Neural cell (in vitro differentiated cells): ENCODE data around the gene AIMP1. TPM values are rescaled to one million over a fixed set of nuclear protein-coding genes. Genes with fewer than 3 reads are reported as not detected.

ENCODE experiments used
- H2AFZ ChIP-seq: fragments of 200-600, 300-800 bp; sonication (generic), shearing (Covaris generic); 2 replicates; pipeline ENCODE4 v1.6.0; 2014; ENCODE audit warnings: low read depth, mild to moderate bottlenecking, antibody characterized with exemption, low read length, moderate library complexity
- H3F3A ChIP-seq: fragments of 200-600 bp; shearing (Covaris generic); 2 replicates; pipeline ENCODE4 v1.6.1; 2016; ENCODE audit warnings: mild to moderate bottlenecking, moderate library complexity, mixed read lengths, antibody characterized with exemption, low read length; ENCODE audit not compliant: insufficient read depth, poor library complexity, severe bottlenecking
- H3K27ac ChIP-seq: fragments of 200-600, 300-800 bp; sonication (generic), shearing (Covaris generic); 2 replicates; pipeline ENCODE4 v1.5.1; 2014; ENCODE audit warnings: mild to moderate bottlenecking, low read length, moderate library complexity
- H3K27me3 ChIP-seq: fragments of 300-800, 200-600 bp; sonication (generic), shearing (Covaris generic); 2 replicates; pipeline ENCODE4 v1.6.0; 2014; ENCODE audit warnings: mild to moderate bottlenecking, low read depth, low read length, moderate library complexity; ENCODE audit not compliant: insufficient read depth
- H3K36me3 ChIP-seq: fragments of 300-800, 200-600 bp; sonication (generic), shearing (Covaris generic); 2 replicates; pipeline ENCODE4 v1.5.1; 2014; ENCODE audit warnings: mild to moderate bottlenecking, antibody characterized with exemption, low read length, moderate library complexity; ENCODE audit not compliant: insufficient read depth
- H3K4me2 ChIP-seq: fragments of 300-800, 200-600 bp; sonication (generic), shearing (Covaris generic); 2 replicates; pipeline ENCODE4 v1.6.0; 2014; ENCODE audit warnings: mild to moderate bottlenecking, low read length
- H3K4me3 ChIP-seq: fragments of 300-800, 200-600 bp; sonication (generic), shearing (Covaris generic); 2 replicates; pipeline ENCODE4 v1.5.1; 2014; ENCODE audit warnings: mild to moderate bottlenecking, low read length, moderate library complexity
- H3K79me2 ChIP-seq: fragments of 200-600 bp; shearing (Covaris generic); replicated peaks from 2 replicates; pipeline ENCODE4 v1.6.0; 2014; ENCODE audit warnings: mild to moderate bottlenecking, low read length, moderate library complexity; ENCODE audit not compliant: insufficient read depth
- H3K9ac ChIP-seq: fragments of 300-800, 200-600 bp; sonication (generic), shearing (Covaris generic); 2 replicates; pipeline ENCODE4 v1.6.1; 2016; ENCODE audit warnings: mild to moderate bottlenecking, low read length, mixed read lengths
- H3K9me2 ChIP-seq: fragments of 200-600 bp; shearing (Covaris generic); 2 replicates; pipeline ENCODE4 v1.6.1; 2016; ENCODE audit warnings: mild to moderate bottlenecking, low read length, mixed read lengths; ENCODE audit not compliant: insufficient read depth
- H3K9me3 ChIP-seq: fragments of 200-600, 300-800 bp; sonication (generic), shearing (Covaris generic); 2 replicates; pipeline ENCODE4 v1.6.1; 2016; ENCODE audit warnings: mild to moderate bottlenecking, mixed run types, low read length, moderate library complexity, mixed read lengths
- H4K20me1 ChIP-seq: fragments of 200-600 bp; shearing (Covaris generic); 2 replicates; pipeline ENCODE4 v1.6.1; 2016; ENCODE audit warnings: mild to moderate bottlenecking, mixed run types; ENCODE audit not compliant: insufficient read depth
- EP300 ChIP-seq: fragments of 450-650 bp; conservative IDR thresholded peaks from 2 replicates; pipeline ENCODE4 v1.6.1; 2014; ENCODE audit warnings: antibody characterized with exemption, mild to moderate bottlenecking, moderate library complexity; ENCODE audit not compliant: poor library complexity, severe bottlenecking
- EZH2 ChIP-seq: fragments of 200-600, 300-800 bp; shearing (Covaris generic), sonication (generic); IDR thresholded peaks from 2 replicates; pipeline ENCODE4 v1.6.1; 2014; ENCODE audit warnings: antibody characterized with exemption, low read length, borderline replicate concordance, mild to moderate bottlenecking; ENCODE audit not compliant: insufficient read depth, poor library complexity, severe bottlenecking
- MXI1 ChIP-seq: fragments of 450-650 bp; conservative IDR thresholded peaks from 2 replicates; pipeline ENCODE4 v1.6.1; 2014; ENCODE audit warnings: antibody characterized with exemption, mild to moderate bottlenecking; ENCODE audit not compliant: poor library complexity, severe bottlenecking
- POLR2AphosphoS5 ChIP-seq: IDR thresholded peaks from 2 replicates; pipeline ENCODE4 v1.6.1; 2012
- RAD21 ChIP-seq: fragments of 450-650 bp; conservative IDR thresholded peaks from 2 replicates; pipeline ENCODE4 v1.6.1; 2014; ENCODE audit warnings: antibody characterized with exemption, mild to moderate bottlenecking, moderate library complexity
- SMC3 ChIP-seq: fragments of 450-650 bp; conservative IDR thresholded peaks from 2 replicates; pipeline ENCODE4 v1.6.1; 2014; ENCODE audit warnings: antibody characterized with exemption, mild to moderate bottlenecking, moderate library complexity; ENCODE audit not compliant: poor library complexity
- TAF1 ChIP-seq: IDR thresholded peaks from 2 replicates; pipeline ENCODE4 v1.6.1; 2012; ENCODE audit warnings: low read depth
- polyA plus RNA-seq: library from polyadenylated mRNA; depleted of rRNA; stranded (reverse); fragments of >200 nt; gene quantifications from 2 replicates; pipeline ENCODE4 v1.2.3, GENCODE V29; 2014
- TF ChIP-seq, protein P1 (sequence below): fragments of 450-650 bp; IDR thresholded peaks from 2 replicates; pipeline ENCODE4 v1.5.1; 2014; ENCODE audit warnings: antibody characterized with exemption, mild to moderate bottlenecking, moderate library complexity; ENCODE audit not compliant: poor library complexity, severe bottlenecking
- TF ChIP-seq, protein P2 (sequence below): IDR thresholded peaks from 2 replicates; pipeline ENCODE4 v1.6.1; 2012; ENCODE audit warnings: borderline replicate concordance

AIMP1 gene
- polyA plus RNA-seq, 1 donor from 2014 or later = 46.5 TPM

DNA sequence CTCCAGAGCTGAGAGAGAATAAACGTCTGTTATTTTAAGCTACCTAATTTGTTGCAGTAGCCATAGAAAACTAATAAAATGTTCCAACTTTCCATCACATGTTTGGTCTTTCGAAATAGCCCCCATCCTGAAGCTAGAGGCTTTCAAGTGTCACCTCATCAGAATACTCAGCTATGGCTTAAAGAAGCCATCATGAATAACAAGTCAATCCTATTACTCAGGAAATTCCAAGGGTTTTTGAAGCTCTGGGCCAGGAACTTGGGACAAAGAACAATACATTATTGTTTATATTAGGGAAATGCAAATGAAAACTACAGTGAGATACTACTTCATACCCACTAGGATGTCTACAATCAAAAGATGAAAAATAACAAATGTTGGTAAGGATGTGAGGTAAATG lies 42.5 kb upstream of the AIMP1 start:
- TF ChIP-seq MXI1 (no peak), SMC3 (no peak), EP300 (no peak), RAD21 (no peak), EZH2 (no peak), POLR2AphosphoS5 (no peak), TAF1 (no peak)
- TF ChIP-seq, protein P1, sequence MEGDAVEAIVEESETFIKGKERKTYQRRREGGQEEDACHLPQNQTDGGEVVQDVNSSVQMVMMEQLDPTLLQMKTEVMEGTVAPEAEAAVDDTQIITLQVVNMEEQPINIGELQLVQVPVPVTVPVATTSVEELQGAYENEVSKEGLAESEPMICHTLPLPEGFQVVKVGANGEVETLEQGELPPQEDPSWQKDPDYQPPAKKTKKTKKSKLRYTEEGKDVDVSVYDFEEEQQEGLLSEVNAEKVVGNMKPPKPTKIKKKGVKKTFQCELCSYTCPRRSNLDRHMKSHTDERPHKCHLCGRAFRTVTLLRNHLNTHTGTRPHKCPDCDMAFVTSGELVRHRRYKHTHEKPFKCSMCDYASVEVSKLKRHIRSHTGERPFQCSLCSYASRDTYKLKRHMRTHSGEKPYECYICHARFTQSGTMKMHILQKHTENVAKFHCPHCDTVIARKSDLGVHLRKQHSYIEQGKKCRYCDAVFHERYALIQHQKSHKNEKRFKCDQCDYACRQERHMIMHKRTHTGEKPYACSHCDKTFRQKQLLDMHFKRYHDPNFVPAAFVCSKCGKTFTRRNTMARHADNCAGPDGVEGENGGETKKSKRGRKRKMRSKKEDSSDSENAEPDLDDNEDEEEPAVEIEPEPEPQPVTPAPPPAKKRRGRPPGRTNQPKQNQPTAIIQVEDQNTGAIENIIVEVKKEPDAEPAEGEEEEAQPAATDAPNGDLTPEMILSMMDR = no peak
- TF ChIP-seq, protein P2, sequence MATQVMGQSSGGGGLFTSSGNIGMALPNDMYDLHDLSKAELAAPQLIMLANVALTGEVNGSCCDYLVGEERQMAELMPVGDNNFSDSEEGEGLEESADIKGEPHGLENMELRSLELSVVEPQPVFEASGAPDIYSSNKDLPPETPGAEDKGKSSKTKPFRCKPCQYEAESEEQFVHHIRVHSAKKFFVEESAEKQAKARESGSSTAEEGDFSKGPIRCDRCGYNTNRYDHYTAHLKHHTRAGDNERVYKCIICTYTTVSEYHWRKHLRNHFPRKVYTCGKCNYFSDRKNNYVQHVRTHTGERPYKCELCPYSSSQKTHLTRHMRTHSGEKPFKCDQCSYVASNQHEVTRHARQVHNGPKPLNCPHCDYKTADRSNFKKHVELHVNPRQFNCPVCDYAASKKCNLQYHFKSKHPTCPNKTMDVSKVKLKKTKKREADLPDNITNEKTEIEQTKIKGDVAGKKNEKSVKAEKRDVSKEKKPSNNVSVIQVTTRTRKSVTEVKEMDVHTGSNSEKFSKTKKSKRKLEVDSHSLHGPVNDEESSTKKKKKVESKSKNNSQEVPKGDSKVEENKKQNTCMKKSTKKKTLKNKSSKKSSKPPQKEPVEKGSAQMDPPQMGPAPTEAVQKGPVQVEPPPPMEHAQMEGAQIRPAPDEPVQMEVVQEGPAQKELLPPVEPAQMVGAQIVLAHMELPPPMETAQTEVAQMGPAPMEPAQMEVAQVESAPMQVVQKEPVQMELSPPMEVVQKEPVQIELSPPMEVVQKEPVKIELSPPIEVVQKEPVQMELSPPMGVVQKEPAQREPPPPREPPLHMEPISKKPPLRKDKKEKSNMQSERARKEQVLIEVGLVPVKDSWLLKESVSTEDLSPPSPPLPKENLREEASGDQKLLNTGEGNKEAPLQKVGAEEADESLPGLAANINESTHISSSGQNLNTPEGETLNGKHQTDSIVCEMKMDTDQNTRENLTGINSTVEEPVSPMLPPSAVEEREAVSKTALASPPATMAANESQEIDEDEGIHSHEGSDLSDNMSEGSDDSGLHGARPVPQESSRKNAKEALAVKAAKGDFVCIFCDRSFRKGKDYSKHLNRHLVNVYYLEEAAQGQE = no peak
- no peaks in the 10 kb centered on the region for H4K20me1 ChIP-seq
- no peak overlapping the region for H3K4me3 ChIP-seq
- no peak overlapping the region for H2AFZ ChIP-seq
- no peak overlapping the region for H3K4me2 ChIP-seq
- no peak overlapping the region for H3K9ac ChIP-seq
- no peaks in the 10 kb centered on the region for H3K79me2 ChIP-seq
- no peak overlapping the region for H3K27ac ChIP-seq
- no peaks in the 10 kb centered on the region for H3F3A ChIP-seq
- H3K36me3 ChIP-seq = no peaks in the 10 kb centered on the region
- H3K9me3 ChIP-seq = no peaks in the 10 kb centered on the region
- H3K27me3 ChIP-seq = no peaks in the 10 kb centered on the region
- no peaks in the 10 kb centered on the region for H3K9me2 ChIP-seq

DNA sequence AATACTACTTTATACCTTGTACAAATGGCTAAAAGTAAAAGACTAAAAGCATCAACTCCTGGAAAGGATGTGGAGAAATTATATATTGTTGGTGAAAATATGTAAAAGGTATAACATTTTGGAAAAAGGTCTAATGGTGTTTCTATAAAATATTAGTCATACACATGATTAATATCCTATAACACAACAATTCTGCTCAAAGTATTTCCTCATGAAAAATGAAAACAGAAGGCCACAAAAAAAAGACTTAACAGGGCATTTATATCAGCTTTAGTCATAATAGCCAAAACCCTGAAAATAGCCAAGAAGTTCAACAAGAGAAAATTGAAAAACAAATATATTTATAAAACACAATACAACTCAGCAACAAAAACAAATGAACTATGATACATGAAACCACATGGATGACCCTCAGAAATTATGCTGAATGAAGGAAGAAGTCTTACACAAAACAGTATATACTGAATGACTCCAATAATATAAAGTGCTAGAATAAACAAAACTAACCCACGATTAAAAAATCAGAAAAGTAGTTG lies 39.1 kb upstream of the AIMP1 start:
- Histone ChIP-seq H3K27ac (no peak overlapping the region), H3K9me2 (no peaks in the 10 kb centered on the region), H3K27me3 (no peaks in the 10 kb centered on the region), H3F3A (no peaks in the 10 kb centered on the region), H2AFZ (no peak overlapping the region), H3K79me2 (no peaks in the 10 kb centered on the region), H3K4me3 (no peak overlapping the region), H3K9me3 (no peaks in the 10 kb centered on the region), H3K36me3 (no peaks in the 10 kb centered on the region), H4K20me1 (no peaks in the 10 kb centered on the region), H3K4me2 (no peak overlapping the region), H3K9ac (no peak overlapping the region)
- TF ChIP-seq POLR2AphosphoS5 = no peak
- TF ChIP-seq, protein P2 = no peak
- no peak for TF ChIP-seq EP300
- TF ChIP-seq EZH2 = no peak
- TF ChIP-seq, protein P1 = no peak
